Large intestine (tissue), 3 donors: ENCODE measurements around the gene AUTS2. TPM values are rescaled to one million over a fixed set of nuclear protein-coding genes. Genes with fewer than 3 reads are reported as not detected.

Source experiments
- DNase-seq, 2 donors: peaks; one replicate each; pipeline versions ENCODE4 v3.0.0 to v3.0.0-alpha.2; 2013
- H3K27ac ChIP-seq: one replicate; pipeline ENCODE4 v1.5.1; 2013; ENCODE audit warnings: low read length
- H3K27me3 ChIP-seq: 2 replicates; pipeline ENCODE4 v1.6.1; 2013; ENCODE audit warnings: low read length; ENCODE audit not compliant: control insufficient read depth, insufficient read depth
- H3K36me3 ChIP-seq: 2 replicates; pipeline ENCODE4 v1.6.1; 2013; ENCODE audit warnings: low read length; ENCODE audit not compliant: control insufficient read depth, insufficient read depth
- H3K4me1 ChIP-seq: one replicate; pipeline ENCODE4 v1.6.1; 2013; ENCODE audit warnings: low read length; ENCODE audit not compliant: control insufficient read depth, insufficient read depth
- H3K4me3 ChIP-seq: one replicate; pipeline ENCODE4 v1.5.1; 2013; ENCODE audit warnings: low read length
- H3K9me3 ChIP-seq: one replicate; pipeline ENCODE4 v1.6.1; 2013; ENCODE audit warnings: mild to moderate bottlenecking, low read depth, low read length, moderate library complexity; ENCODE audit not compliant: control insufficient read depth
- WGBS: methylation state at CpG from one replicate; pipeline ENCODE4 v1.1.5; 2013; ENCODE audit warnings: low lambda C conversion rate; ENCODE audit not compliant: insufficient coverage; 5-methylcytosine and 5-hydroxymethylcytosine counted together
- polyA plus RNA-seq: library from polyadenylated mRNA; unstranded; fragments of 120-200 nt; gene quantifications from one replicate; pipeline ENCODE4 v1.2.1, GENCODE V29; 2013

AUTS2 gene
- polyA plus RNA-seq, 1 donor: 51.3 TPM

DNA sequence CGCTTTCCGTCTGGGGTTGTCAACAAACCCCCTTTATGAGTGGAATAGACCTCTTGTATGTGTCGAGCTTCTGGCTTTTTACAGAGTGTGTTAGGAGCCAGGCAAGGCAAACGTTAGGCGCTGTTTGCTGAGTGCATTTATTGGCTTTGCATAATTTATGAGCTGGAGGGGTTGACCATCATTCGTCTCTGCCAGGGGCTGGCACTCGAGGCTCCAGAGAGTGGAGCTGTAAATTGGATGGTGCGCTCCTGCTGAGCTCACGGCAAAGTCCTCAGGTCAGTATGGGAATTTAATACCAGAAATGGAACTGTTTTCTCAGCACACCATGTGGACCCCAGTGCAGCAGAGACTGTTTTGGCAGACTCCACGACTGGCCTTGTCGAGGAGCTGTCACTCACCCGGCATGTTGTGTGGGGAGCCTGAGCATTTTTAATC, 834.3 kb downstream of the AUTS2 start:
- Histone ChIP-seq H3K4me3 (no peak overlapping the region), H3K27me3 (no peaks in the 10 kb centered on the region), H3K27ac (no peak overlapping the region), H3K4me1 (no peaks in the 10 kb centered on the region), H3K9me3 (no peaks in the 10 kb centered on the region), H3K36me3 (no peaks in the 10 kb centered on the region)
- DNase-seq: no peak
- WGBS: no CpG with 5 or more reads among the region's 12 CpGs

DNA sequence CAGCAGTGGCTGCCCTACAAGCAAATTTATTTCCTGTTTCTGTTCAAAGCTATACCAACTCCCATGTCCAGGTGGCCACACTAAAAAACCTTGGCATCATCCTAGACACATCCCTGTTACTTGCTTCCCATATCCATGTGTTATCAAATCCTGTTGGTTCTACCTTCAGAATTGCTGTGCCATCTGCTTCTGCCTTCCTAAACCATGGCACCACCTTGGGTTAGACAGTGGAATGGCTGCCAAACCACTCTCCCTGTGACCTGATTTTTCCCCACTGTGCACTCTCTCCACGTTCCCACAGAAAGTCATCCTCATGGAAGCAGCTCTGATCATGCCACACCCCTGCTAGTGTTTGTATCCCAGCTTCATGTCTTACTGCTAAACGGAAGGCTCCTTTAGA, 836.1 kb downstream of the AUTS2 start:
- no CpG with 5 or more reads among the region's 2 CpGs for WGBS
- Histone ChIP-seq H3K4me1 (no peaks in the 10 kb centered on the region), H3K4me3 (no peak overlapping the region), H3K9me3 (no peaks in the 10 kb centered on the region), H3K27me3 (no peaks in the 10 kb centered on the region), H3K27ac (no peak overlapping the region), H3K36me3 (no peaks in the 10 kb centered on the region)
- DNase-seq: no peak

DNA sequence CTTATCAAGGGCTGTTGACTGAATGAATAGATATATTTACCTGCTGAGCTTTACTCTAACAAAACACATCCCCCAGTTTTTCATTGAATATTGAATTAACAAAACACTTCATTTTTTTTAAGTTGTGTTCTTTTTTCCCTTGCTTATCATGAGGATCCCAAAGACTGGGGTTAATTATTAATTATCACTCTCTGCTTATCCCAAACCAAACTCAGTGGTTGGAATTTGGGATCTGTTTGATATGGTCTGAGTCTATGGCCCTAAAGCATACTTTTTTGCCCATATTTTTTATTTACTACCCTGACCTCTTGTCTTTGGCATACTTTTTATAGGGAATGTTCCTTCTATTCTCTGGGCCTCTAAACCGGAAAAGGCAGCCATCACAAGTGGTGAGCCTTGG, 836.5 kb downstream of the AUTS2 start:
- no peaks in the 10 kb centered on the region for H3K9me3 ChIP-seq
- H3K36me3 ChIP-seq: no peaks in the 10 kb centered on the region
- H3K4me1 ChIP-seq: no peaks in the 10 kb centered on the region
- H3K4me3 ChIP-seq: no peak overlapping the region
- no CpG with 5 or more reads among the region's 1 CpG for WGBS
- no peak overlapping the region for H3K27ac ChIP-seq
- DNase-seq: no peak
- no peaks in the 10 kb centered on the region for H3K27me3 ChIP-seq

GRCh38 chr7:70435634-70436033, 837.4 kb downstream of the AUTS2 start:
- Histone ChIP-seq H3K27me3 (no peaks in the 10 kb centered on the region), H3K27ac (no peak overlapping the region), H3K4me3 (no peak overlapping the region), H3K36me3 (no peaks in the 10 kb centered on the region), H3K9me3 (no peaks in the 10 kb centered on the region), H3K4me1 (no peaks in the 10 kb centered on the region)
- no peak for DNase-seq
- WGBS: 80% methylated on average over 1 of the region's 1 CpG

- Histone ChIP-seq H3K9me3 (no peaks in the 10 kb centered on the region), H3K27ac (no peak overlapping the region)
Observed at GRCh38 chr7:70436790-70437350, 838.6 kb downstream of the AUTS2 start.

DNA sequence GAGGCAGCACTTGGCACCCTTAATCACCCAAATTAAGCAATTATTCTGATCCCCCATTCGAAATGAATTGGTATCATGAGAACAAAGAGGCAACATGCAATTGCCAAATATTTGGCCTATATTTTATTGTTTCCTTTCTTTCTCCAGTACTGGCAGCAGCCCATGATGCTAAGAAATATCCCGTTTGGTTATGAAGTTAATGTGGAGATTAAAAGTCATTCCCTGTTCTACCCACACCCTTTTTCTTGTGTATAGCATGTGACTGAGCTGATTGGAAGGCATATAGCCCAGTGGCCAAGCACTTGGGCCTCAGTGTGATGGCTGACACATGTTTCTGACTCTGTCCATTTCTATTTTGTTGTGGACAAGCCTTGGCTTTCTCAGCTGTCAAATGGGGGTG, 841.4 kb downstream of the AUTS2 start:
- no peaks in the 10 kb centered on the region for H3K9me3 ChIP-seq
- 83% methylated on average over 1 of the region's 2 CpGs for WGBS
- no peak for DNase-seq
- no peaks in the 10 kb centered on the region for H3K4me1 ChIP-seq
- no peaks in the 10 kb centered on the region for H3K36me3 ChIP-seq
- no peak overlapping the region for H3K27ac ChIP-seq
- H3K27me3 ChIP-seq: no peaks in the 10 kb centered on the region
- H3K4me3 ChIP-seq: no peak overlapping the region

More at GRCh38 chr7:70436790-70437350, 838.6 kb downstream of the AUTS2 start:
- no peaks in the 10 kb centered on the region for H3K4me1 ChIP-seq
- WGBS: 80% methylated on average over 1 of the region's 5 CpGs
- DNase-seq: no peak
- no peak overlapping the region for H3K4me3 ChIP-seq
- H3K36me3 ChIP-seq: no peaks in the 10 kb centered on the region
- no peaks in the 10 kb centered on the region for H3K27me3 ChIP-seq

- no peak overlapping the region for H3K27ac ChIP-seq
- H3K36me3 ChIP-seq: no peaks in the 10 kb centered on the region
- H3K4me3 ChIP-seq: no peak overlapping the region
- H3K27me3 ChIP-seq: no peaks in the 10 kb centered on the region
- H3K9me3 ChIP-seq: no peaks in the 10 kb centered on the region
- no peak for DNase-seq
- no peaks in the 10 kb centered on the region for H3K4me1 ChIP-seq
- no CpG with 5 or more reads among the region's 13 CpGs for WGBS
Observed at GRCh38 chr7:70446448-70447143, 848.3 kb downstream of the AUTS2 start.

- DNase-seq: no peak
- no peak overlapping the region for H3K4me3 ChIP-seq
- no peaks in the 10 kb centered on the region for H3K27me3 ChIP-seq
- no peak overlapping the region for H3K27ac ChIP-seq
- WGBS: 100% methylated on average over 3 of the region's 4 CpGs
- no peaks in the 10 kb centered on the region for H3K9me3 ChIP-seq
- no peaks in the 10 kb centered on the region for H3K4me1 ChIP-seq
- H3K36me3 ChIP-seq: no peaks in the 10 kb centered on the region
Observed at GRCh38 chr7:70448312-70448906, 850.1 kb downstream of the AUTS2 start.

DNA sequence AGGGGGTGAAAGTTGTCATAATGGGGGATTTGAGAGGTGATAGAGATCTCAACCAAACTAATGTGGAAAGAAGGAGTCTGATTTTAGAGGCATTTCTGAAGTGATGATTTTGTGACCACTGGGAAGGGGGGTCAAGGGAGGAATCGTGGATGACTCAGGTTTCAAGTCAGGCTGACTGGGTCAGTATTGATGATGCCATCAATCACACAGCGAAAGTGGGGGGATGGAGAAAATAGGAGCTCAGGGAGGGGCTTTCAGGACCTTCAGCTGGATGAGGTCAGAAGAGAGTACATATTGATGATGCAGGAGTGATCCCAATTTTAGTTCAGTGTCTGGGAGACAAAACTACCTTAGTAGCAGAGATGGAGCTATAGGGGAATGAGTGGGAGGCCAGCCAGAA, 852.5 kb downstream of the AUTS2 start:
- no CpG with 5 or more reads among the region's 2 CpGs for WGBS
- no peak for DNase-seq
- H3K27me3 ChIP-seq: no peaks in the 10 kb centered on the region
- no peaks in the 10 kb centered on the region for H3K9me3 ChIP-seq
- no peaks in the 10 kb centered on the region for H3K4me1 ChIP-seq
- no peak overlapping the region for H3K27ac ChIP-seq
- H3K4me3 ChIP-seq: no peak overlapping the region
- H3K36me3 ChIP-seq: no peaks in the 10 kb centered on the region

DNA sequence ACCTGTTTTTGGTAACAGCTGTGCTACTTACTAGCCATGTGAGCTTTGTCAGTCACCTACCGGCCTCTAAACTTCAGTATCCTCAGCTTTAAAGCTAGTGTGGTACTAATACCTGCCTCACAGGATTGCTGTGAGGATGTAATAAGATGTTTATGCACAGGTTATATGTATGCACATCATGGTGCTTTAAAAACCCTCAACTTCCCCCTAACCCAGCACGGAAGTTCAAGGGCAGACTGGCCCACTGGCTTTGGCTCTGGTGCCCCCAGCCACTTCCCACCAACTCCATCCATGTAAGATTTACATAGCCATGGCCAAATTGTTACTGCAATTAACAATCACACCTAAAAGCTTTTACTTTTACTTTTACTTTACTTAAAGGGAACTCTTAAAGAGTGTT, 857.6 kb downstream of the AUTS2 start:
- H3K27me3 ChIP-seq: no peaks in the 10 kb centered on the region
- DNase-seq: no peak
- no peak overlapping the region for H3K4me3 ChIP-seq
- no CpG with 5 or more reads among the region's 2 CpGs for WGBS
- H3K9me3 ChIP-seq: no peaks in the 10 kb centered on the region
- H3K27ac ChIP-seq: no peak overlapping the region
- H3K4me1 ChIP-seq: peaks cover 19% of the 10 kb centered on the region
- no peaks in the 10 kb centered on the region for H3K36me3 ChIP-seq
